EL (cell line): ENCODE results near the gene KRTAP19-1.
"Not testable (repeated sequence)": the region's sequence is repeated elsewhere in the genome, so short reads cannot be mapped to it uniquely, and the experiment has no call there.

Source experiments
- DNase-seq: peaks from one replicate; pipeline ENCODE4 v3.0.0-alpha.2; 2016

Gene KRTAP19-1

GRCh38 chr21:30480145-30480544 is at the start of gene KRTAP19-1:
Gene KRTAP19-1 (minus strand): TSS chr21:30480367. CDS start chr21:30480317, 50 bp downstream.
- DNase-seq: no peak

GRCh38 chr21:30518876-30519275 is 38.7 kb upstream of the KRTAP19-1 start:
- DNase-seq: no peak

- DNase-seq: no peak
Measured at GRCh38 chr21:30515681-30516080, 35.5 kb upstream of the KRTAP19-1 start.

DNA sequence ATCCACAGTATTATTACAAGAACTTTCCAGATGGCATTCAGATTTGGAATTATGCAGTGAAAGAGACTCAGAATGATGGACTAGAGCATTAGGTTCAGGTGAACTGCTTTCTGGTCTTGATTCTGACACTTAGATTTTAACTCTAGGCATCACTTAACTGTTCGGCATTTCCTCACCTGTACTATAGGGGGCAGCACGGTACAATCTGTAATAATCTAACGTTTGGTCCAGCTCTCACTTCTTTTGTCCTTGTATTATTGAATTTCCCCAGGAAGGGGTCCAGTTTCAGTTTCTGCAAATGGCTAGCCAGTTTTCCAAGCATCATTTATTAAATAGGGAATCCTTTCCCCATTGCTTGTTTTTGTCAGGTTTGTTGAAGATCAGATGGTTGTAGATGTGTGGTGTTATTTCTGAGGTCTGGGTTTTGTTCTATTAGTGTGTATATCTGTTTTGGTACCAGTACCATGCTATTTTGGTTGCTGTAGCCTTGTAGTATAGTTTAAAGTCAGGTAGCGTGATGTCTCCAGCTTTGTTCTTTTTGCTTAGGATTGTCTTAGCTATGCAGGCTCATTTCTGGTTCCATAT is 25.5 kb upstream of the KRTAP19-1 start:
- DNase-seq: not testable (repeated sequence)

- DNase-seq: no peak
Measured at GRCh38 chr21:30502041-30502440, 21.9 kb upstream of the KRTAP19-1 start, which contains the start of gene KRTAP19-5. Gene KRTAP19-5 (minus strand): TSS chr21:30502141. CDS start chr21:30502090, 51 bp downstream.

DNA sequence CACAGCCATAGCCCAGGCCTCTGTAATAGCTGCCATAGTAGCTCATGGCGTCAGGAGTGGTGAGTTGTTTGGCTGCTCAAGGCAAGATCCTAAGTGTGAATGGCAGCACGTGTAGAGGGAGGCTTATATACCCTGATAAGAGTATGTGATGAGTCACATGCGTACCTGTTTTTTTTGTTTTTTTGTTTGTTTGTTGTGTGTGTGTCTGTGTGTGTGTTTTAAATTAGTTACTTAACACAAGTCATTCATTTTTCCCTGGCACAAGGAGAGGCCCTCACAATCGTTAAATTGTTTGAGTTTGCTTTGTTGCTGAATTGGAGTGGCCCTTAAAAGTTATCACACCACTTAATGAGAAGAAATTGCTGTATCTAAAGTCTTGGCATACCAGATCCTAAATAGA is 16.9 kb upstream of the KRTAP19-1 start, which contains the start of gene KRTAP19-4:
KRTAP19-4 (minus strand) TSS at position 101 of the 400 bp plus-strand sequence; CDS start at position 46, 55 bp downstream.
- DNase-seq: no peak

GRCh38 chr21:30491963-30492428 is 11.8 kb upstream of the KRTAP19-1 start, which contains the start of gene KRTAP19-3:
Gene KRTAP19-3 (minus strand): TSS chr21:30492013. CDS start chr21:30491957, 56 bp downstream.
- DNase-seq: no peak

GRCh38 chr21:30487336-30487735 is 7.2 kb upstream of the KRTAP19-1 start, which contains the start of gene KRTAP19-2:
Gene KRTAP19-2 (minus strand): TSS chr21:30487436. CDS start chr21:30487348, 88 bp downstream.
- DNase-seq: no peak

- no peak for DNase-seq
Measured at GRCh38 chr21:30486180-30486579, 6.0 kb upstream of the KRTAP19-1 start.

- DNase-seq: no peak
Measured at GRCh38 chr21:30482130-30482529, 2.0 kb upstream of the KRTAP19-1 start.

- DNase-seq: no peak
Measured at GRCh38 chr21:30479259-30479658, 908 bp downstream of the KRTAP19-1 start.

GRCh38 chr21:30478004-30478403 is 2.2 kb downstream of the KRTAP19-1 start:
- no peak for DNase-seq

- no peak for DNase-seq
Measured at GRCh38 chr21:30468900-30469714, 11.1 kb downstream of the KRTAP19-1 start.

GRCh38 chr21:30463713-30464112 is 16.5 kb downstream of the KRTAP19-1 start:
- no peak for DNase-seq

- no peak for DNase-seq
Measured at GRCh38 chr21:30448514-30448913, 31.7 kb downstream of the KRTAP19-1 start.

DNA sequence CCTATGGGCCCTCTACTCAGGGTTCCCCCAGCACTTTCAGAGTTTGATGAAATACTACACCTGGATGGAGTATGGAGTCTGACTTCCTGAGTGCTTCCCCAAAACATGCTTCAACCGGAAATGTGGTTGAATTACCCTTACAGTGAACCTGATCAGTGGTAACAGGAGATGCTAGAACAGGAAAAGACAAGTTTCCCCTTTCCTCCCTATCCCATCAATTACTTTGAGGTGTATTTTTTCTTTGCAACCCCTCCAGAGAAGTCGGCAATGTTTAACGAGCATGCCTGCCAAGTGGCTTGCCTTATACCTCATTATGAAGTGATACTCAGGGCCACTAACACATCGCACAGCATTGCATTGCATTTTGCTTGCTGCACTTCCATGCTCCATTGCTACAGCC is 33.1 kb downstream of the KRTAP19-1 start:
- DNase-seq: no peak

GRCh38 chr21:30444204-30444603 is 36.0 kb downstream of the KRTAP19-1 start:
- no peak for DNase-seq

DNA sequence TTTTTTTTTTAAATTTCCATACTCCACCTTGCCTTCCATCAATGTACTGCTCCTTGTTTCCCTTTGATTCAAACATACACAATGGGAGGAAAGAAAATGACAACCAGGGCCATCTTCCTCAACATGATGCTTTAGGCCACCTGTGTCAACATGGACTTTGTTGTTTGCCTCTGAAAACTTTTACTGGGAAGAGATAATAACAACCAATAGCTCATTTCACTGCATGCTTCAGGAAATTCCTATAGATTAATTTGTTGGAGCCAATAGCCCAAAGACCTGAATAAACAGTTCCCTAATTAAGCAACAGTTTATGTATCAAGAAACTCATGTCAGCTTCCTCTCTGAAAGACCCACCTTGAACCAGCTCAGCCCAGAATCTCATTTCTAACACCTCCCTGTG is 36.9 kb downstream of the KRTAP19-1 start:
- DNase-seq: no peak

- no peak for DNase-seq
Measured at GRCh38 chr21:30439975-30440374, 40.2 kb downstream of the KRTAP19-1 start, which contains the start of gene KRTAP15-1. Gene KRTAP15-1 (plus strand): TSS chr21:30440275. CDS start chr21:30440328, 53 bp downstream.

DNA sequence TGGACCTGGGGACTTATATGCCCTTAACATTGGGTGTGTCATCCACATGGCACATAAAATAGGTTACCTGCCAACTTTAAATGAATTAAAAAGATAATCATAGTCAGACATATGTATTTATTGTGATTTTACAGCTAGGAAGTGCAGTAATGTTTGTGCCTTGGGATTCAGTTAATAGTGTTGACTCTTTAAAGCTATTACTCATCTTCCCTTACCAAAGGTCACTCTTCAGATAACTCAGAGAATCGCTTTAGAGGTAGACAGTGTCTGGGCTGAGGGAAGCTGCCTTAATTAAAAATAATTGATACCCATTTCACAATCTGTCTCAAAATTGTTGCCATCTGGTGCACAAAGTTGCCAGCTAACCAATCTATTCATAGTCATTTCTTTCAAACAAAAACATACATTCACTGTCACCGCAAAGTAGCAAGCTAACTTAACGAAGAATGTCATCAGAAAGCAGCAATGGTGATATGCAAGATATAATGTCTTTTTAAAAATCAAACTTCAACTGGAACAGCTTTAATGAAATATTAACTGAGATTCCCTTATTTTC is 43.1 kb downstream of the KRTAP19-1 start:
- DNase-seq: no peak

GRCh38 chr21:30434033-30434631 is 46.0 kb downstream of the KRTAP19-1 start:
- no peak for DNase-seq

DNA sequence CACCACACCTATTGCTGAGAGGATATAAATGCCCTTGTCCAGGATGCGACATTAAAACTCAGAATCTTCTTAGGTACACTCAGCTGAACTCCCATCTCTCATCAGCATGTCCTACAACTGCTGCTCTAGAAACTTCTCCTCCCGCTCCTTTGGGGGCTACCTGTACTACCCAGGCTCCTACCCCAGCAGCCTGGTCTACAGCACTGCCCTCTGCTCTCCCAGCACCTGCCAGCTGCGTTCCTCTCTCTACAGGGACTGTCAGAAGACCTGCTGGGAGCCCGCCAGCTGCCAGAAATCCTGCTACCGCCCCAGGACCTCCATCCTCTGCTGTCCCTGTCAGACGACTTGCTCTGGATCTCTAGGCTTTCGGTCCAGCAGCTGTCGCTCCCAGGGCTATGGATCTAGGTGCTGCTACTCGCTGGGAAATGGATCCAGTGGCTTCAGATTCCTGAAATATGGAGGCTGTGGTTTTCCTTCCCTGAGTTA is 50.0 kb downstream of the KRTAP19-1 start, which contains the start of gene KRTAP13-4:
KRTAP13-4 (plus strand) TSS at position 51 of the 486 bp plus-strand sequence; CDS start at position 107, 56 bp downstream.
- DNase-seq: no peak
